ENCODE data around the gene SMG5. TPM values are rescaled to one million over a fixed set of nuclear protein-coding genes. Genes with fewer than 3 reads are reported as not detected.

Gene SMG5
- total and polyA plus RNA-seq, 2 donors = 28.2 to 32.3 TPM

GRCh38 chr1:156244712-156245111 is 37.9 kb downstream of the SMG5 start:
- WGBS = 97% methylated on average over 17 of the region's 17 CpGs
- H3K4me3 ChIP-seq (ENCODE audit: low read length in 2 of 2) = no peak overlapping the region

DNA sequence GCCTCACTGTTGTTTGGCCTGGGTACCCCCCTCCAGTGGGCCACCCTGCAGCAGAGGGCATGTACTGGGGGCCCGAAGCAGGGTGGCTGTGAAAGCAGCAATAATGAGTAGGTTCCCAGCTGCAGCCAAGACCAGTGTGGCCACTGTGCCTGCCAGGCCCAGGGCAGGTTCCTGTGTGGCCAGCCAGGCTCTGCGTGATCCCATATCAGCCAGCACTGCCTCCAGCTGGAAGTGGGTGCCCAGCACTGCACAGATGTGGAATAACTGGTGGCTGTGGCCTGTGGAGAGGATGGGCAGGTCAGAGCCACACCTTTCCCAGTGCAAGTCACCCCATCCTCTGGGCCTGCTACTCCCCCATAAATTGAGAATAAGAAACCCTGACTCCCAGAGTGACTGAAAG is 38.5 kb downstream of the SMG5 start:
- 98% methylated on average over 2 of the region's 2 CpGs for WGBS
- Histone ChIP-seq H3K27me3 (ENCODE audit: control insufficient read depth in 2 of 2, insufficient read depth in 1 of 2, low read length in 1 of 2) (peaks cover 5 to 25% of the 10 kb centered on the region in 2 donors), H3K4me1 (ENCODE audit: control insufficient read depth in 2 of 2, insufficient read depth in 2 of 2, low read length in 2 of 2) (peaks cover 6 to 16% of the 10 kb centered on the region in 2 donors), H3K4me3 (ENCODE audit: low read length in 2 of 2) (no peak overlapping the region), H3K9me3 (ENCODE audit: control insufficient read depth in 2 of 2, insufficient read depth in 1 of 2, low read length in 1 of 2) (no peaks in the 10 kb centered on the region), H3K36me3 (ENCODE audit: control insufficient read depth in 2 of 2, insufficient read depth in 2 of 2, low read length in 1 of 2) (peaks cover 11 to 25% of the 10 kb centered on the region in 2 donors), H3K27ac (ENCODE audit: low read depth in 1 of 2, low read length in 1 of 2) (no peak overlapping the region)
- DNase-seq (ENCODE audit: low read depth in 6 of 9, low spot score in 9 of 9) = no peak

More at GRCh38 chr1:156244712-156245111, 37.9 kb downstream of the SMG5 start:
- Histone ChIP-seq H3K4me1 (ENCODE audit: control insufficient read depth in 2 of 2, insufficient read depth in 2 of 2, low read length in 2 of 2) (peaks cover 6 to 16% of the 10 kb centered on the region in 2 donors), H3K9me3 (ENCODE audit: control insufficient read depth in 2 of 2, insufficient read depth in 1 of 2, low read length in 1 of 2) (no peaks in the 10 kb centered on the region), H3K27ac (ENCODE audit: low read depth in 1 of 2, low read length in 1 of 2) (no peak overlapping the region), H3K36me3 (ENCODE audit: control insufficient read depth in 2 of 2, insufficient read depth in 2 of 2, low read length in 1 of 2) (peaks cover 12 to 25% of the 10 kb centered on the region in 2 donors), H3K27me3 (ENCODE audit: control insufficient read depth in 2 of 2, insufficient read depth in 1 of 2, low read length in 1 of 2) (peaks cover 5 to 25% of the 10 kb centered on the region in 2 donors)
- no peak for DNase-seq (ENCODE audit: low read depth in 6 of 9, low spot score in 9 of 9)

DNA sequence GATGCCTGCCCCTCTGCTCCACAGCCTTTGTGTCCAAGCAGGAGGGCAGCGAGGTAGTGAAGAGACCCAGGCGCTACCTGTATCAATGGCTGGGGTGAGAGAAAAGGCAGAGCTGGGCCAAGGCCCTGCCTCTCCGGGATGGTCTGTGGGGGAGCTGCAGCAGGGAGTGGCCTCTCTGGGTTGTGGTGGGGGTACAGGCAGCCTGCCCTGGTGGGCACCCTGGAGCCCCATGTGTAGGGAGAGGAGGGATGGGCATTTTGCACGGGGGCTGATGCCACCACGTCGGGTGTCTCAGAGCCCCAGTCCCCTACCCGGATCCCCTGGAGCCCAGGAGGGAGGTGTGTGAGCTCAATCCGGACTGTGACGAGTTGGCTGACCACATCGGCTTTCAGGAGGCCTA is 39.9 kb downstream of the SMG5 start:
- H3K4me1 ChIP-seq (ENCODE audit: control insufficient read depth in 2 of 2, insufficient read depth in 2 of 2, low read length in 2 of 2) = peaks cover 6 to 16% of the 10 kb centered on the region in 2 donors
- no peak for DNase-seq (ENCODE audit: low read depth in 6 of 9, low spot score in 9 of 9)
- no peaks in the 10 kb centered on the region for H3K9me3 ChIP-seq (ENCODE audit: control insufficient read depth in 2 of 2, insufficient read depth in 1 of 2, low read length in 1 of 2)
- H3K27ac ChIP-seq (ENCODE audit: low read depth in 1 of 2, low read length in 1 of 2) = no peak overlapping the region
- 91% methylated on average over 10 of the region's 10 CpGs for WGBS
- peaks cover 5 to 25% of the 10 kb centered on the region in 2 donors for H3K27me3 ChIP-seq (ENCODE audit: control insufficient read depth in 2 of 2, insufficient read depth in 1 of 2, low read length in 1 of 2)
- H3K4me3 ChIP-seq (ENCODE audit: low read length in 2 of 2) = no peak overlapping the region
- H3K36me3 ChIP-seq (ENCODE audit: control insufficient read depth in 2 of 2, insufficient read depth in 2 of 2, low read length in 1 of 2) = peaks cover 21 to 28% of the 10 kb centered on the region in 2 donors

- Histone ChIP-seq H3K36me3 (ENCODE audit: control insufficient read depth in 2 of 2, insufficient read depth in 2 of 2, low read length in 1 of 2) (peaks cover 22 to 28% of the 10 kb centered on the region in 2 donors), H3K27me3 (ENCODE audit: control insufficient read depth in 2 of 2, insufficient read depth in 1 of 2, low read length in 1 of 2) (peaks cover 5 to 25% of the 10 kb centered on the region in 2 donors), H3K27ac (ENCODE audit: low read depth in 1 of 2, low read length in 1 of 2) (no peak within 1 kb of the TSS), H3K4me1 (ENCODE audit: control insufficient read depth in 2 of 2, insufficient read depth in 2 of 2, low read length in 2 of 2) (peaks cover 6 to 16% of the 10 kb centered on the region in 2 donors), H3K9me3 (ENCODE audit: control insufficient read depth in 2 of 2, insufficient read depth in 1 of 2, low read length in 1 of 2) (no peaks in the 10 kb centered on the region), H3K4me3 (ENCODE audit: low read length in 2 of 2) (no peak within 1 kb of the TSS)
- WGBS = 91% methylated on average over 14 of the region's 14 CpGs
- DNase-seq (ENCODE audit: low read depth in 6 of 9, low spot score in 9 of 9) = no peak
Measured at GRCh38 chr1:156241926-156242325, 40.7 kb downstream of the SMG5 start, which contains the start of gene BGLAP. BGLAP (plus strand) TSS chr1:156242184; CDS start chr1:156242232, 48 bp downstream.

- Histone ChIP-seq H3K36me3 (ENCODE audit: control insufficient read depth in 2 of 2, insufficient read depth in 2 of 2, low read length in 1 of 2) (peaks cover 28 to 33% of the 10 kb centered on the region in 2 donors), H3K9me3 (ENCODE audit: control insufficient read depth in 2 of 2, insufficient read depth in 1 of 2, low read length in 1 of 2) (no peaks in the 10 kb centered on the region), H3K27ac (ENCODE audit: low read depth in 1 of 2, low read length in 1 of 2) (no peak overlapping the region), H3K27me3 (ENCODE audit: control insufficient read depth in 2 of 2, insufficient read depth in 1 of 2, low read length in 1 of 2) (peaks cover 5 to 20% of the 10 kb centered on the region in 2 donors), H3K4me3 (ENCODE audit: low read length in 2 of 2) (no peak overlapping the region), H3K4me1 (ENCODE audit: control insufficient read depth in 2 of 2, insufficient read depth in 2 of 2, low read length in 2 of 2) (peaks cover 6 to 14% of the 10 kb centered on the region in 2 donors)
- DNase-seq (ENCODE audit: low read depth in 6 of 9, low spot score in 9 of 9) = no peak
- WGBS = 84% methylated on average over 15 of the region's 15 CpGs
Measured at GRCh38 chr1:156241311-156241811, 41.3 kb downstream of the SMG5 start.

DNA sequence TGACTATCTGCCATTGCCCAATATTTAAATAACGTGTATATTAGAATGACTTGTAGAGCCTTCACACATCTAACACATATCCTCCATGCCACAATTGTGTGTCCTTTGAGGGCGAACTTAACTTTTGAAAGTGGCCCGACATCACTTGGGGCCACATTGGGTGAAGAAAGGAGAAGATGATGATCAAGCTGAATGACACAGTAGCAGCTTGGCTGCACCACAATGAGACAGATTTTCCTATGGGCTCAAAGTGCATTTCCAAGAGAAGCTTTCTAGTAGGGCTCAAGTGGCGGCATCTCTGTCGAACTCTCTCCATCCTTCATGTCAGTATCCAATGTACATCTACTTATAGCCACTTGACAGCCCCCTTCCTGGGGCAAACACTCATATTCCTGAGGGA is 44.4 kb downstream of the SMG5 start:
- WGBS = 99% methylated on average over 5 of the region's 5 CpGs
- H3K36me3 ChIP-seq (ENCODE audit: control insufficient read depth in 2 of 2, insufficient read depth in 2 of 2, low read length in 1 of 2) = peaks cover 48 to 51% of the 10 kb centered on the region in 2 donors
- no peaks in the 10 kb centered on the region for H3K4me1 ChIP-seq (ENCODE audit: control insufficient read depth in 2 of 2, insufficient read depth in 2 of 2, low read length in 2 of 2)
- no peaks in the 10 kb centered on the region for H3K9me3 ChIP-seq (ENCODE audit: control insufficient read depth in 2 of 2, insufficient read depth in 1 of 2, low read length in 1 of 2)
- no peak for DNase-seq (ENCODE audit: low read depth in 6 of 9, low spot score in 9 of 9)
- no peak overlapping the region for H3K27ac ChIP-seq (ENCODE audit: low read depth in 1 of 2, low read length in 1 of 2)
- H3K27me3 ChIP-seq (ENCODE audit: control insufficient read depth in 2 of 2, insufficient read depth in 1 of 2, low read length in 1 of 2) = no peaks in the 10 kb centered on the region
- no peak overlapping the region for H3K4me3 ChIP-seq (ENCODE audit: low read length in 2 of 2)

DNA sequence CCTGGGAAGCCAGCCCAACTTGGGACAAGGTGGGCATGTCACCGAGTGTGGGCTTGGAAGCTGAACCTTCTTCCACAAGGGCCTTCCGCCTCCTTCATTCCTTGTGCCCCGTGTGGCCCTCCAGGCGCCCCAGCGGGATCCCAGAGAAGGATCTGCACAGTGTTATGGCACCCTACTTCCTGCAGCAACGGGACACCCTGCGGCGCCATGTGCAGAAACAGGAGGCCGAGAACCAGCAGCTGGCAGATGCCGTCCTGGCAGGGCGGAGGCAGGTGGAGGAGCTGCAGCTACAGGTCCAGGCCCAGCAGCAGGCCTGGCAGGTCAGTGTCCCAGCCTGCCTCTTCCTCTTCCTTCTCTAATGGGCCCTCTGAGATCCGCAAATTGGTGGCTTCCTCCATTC is 46.5 kb downstream of the SMG5 start:
- Histone ChIP-seq H3K4me1 (ENCODE audit: control insufficient read depth in 2 of 2, insufficient read depth in 2 of 2, low read length in 2 of 2) (no peaks in the 10 kb centered on the region), H3K36me3 (ENCODE audit: control insufficient read depth in 2 of 2, insufficient read depth in 2 of 2, low read length in 1 of 2) (peaks cover 44 to 52% of the 10 kb centered on the region in 2 donors), H3K4me3 (ENCODE audit: low read length in 2 of 2) (no peak overlapping the region), H3K9me3 (ENCODE audit: control insufficient read depth in 2 of 2, insufficient read depth in 1 of 2, low read length in 1 of 2) (no peaks in the 10 kb centered on the region), H3K27me3 (ENCODE audit: control insufficient read depth in 2 of 2, insufficient read depth in 1 of 2, low read length in 1 of 2) (no peaks in the 10 kb centered on the region), H3K27ac (ENCODE audit: low read depth in 1 of 2, low read length in 1 of 2) (no peak overlapping the region)
- WGBS = 97% methylated on average over 12 of the region's 12 CpGs
- DNase-seq (ENCODE audit: low read depth in 6 of 9, low spot score in 9 of 9) = no peak

DNA sequence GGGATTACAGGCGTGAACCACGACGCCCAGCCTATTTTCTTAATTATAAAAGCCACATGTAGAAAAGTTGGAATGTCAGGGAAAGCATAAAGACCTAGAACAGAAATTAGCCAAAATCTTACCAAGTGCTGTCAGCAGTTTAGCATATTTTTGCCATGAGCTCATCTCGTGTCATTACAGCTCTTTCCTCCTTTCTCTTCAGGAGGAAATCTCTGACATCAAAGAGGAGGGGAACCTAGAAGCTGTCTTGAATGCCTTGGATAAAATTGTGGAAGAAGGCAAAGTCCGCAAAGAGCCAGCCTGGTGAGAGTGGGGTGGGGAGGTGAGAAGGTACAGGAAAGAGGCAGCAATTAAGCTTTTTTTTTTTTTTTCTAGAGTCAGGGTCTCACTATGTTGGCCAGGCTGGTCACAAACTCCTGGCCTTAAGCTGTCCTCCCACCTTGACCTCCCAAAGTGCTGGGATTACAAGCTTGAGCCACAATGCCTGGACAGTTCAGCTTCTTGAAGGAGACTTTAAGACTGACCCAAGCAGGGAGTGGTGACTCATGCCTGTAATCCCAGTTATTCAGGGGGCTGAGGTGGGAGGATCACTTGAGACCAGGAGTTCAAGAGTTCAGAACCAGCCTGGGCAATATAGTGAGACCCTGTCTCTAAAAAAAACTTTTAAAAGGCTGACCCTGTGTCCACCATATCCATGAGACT is 49.0 kb downstream of the SMG5 start:
- no peaks in the 10 kb centered on the region for H3K27me3 ChIP-seq (ENCODE audit: control insufficient read depth in 2 of 2, insufficient read depth in 1 of 2, low read length in 1 of 2)
- no peak overlapping the region for H3K4me3 ChIP-seq (ENCODE audit: low read length in 2 of 2)
- H3K4me1 ChIP-seq (ENCODE audit: control insufficient read depth in 2 of 2, insufficient read depth in 2 of 2, low read length in 2 of 2) = no peaks in the 10 kb centered on the region
- H3K27ac ChIP-seq (ENCODE audit: low read depth in 1 of 2, low read length in 1 of 2) = no peak overlapping the region
- DNase-seq (ENCODE audit: low read depth in 6 of 9, low spot score in 9 of 9) = no peak
- peaks cover 28 to 48% of the 10 kb centered on the region in 2 donors for H3K36me3 ChIP-seq (ENCODE audit: control insufficient read depth in 2 of 2, insufficient read depth in 2 of 2, low read length in 1 of 2)
- no peaks in the 10 kb centered on the region for H3K9me3 ChIP-seq (ENCODE audit: control insufficient read depth in 2 of 2, insufficient read depth in 1 of 2, low read length in 1 of 2)
- WGBS = 88% methylated on average over 5 of the region's 5 CpGs

DNA sequence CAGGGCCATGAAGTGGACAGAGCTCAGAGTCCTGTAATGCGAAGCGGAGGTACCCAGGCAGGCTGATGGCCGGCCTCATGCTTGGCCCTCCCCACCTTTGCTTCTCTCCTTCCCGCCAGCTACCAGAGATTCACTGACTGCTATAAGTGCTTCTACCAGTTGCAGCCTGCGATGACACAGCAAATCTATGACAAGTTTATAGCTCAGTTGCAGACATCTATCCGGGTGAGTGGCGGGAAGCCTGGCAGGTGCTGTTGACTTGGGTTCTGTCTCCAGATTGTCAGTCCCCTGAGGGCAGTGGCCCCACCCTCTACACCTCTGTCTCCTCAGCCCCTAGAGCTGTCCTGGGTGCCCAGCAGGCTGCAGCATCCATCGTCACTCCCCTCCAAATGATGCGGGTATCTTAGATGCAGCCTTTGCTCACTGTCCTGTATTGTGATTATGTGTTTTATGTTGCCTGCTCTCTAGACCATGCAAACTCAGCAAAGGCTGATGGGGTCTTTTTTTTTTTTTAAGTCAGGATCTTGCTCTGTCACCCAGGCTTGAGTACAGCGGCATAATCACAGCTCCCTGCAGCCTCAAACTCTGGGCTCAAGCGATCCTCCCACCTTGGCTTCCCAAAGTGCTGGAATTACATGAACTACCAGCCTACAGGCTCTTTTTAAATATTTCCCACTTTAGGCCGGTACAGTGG is 50.3 kb downstream of the SMG5 start:
- Histone ChIP-seq H3K27ac (ENCODE audit: low read depth in 1 of 2, low read length in 1 of 2) (no peak overlapping the region), H3K4me3 (ENCODE audit: low read length in 2 of 2) (no peak overlapping the region), H3K36me3 (ENCODE audit: control insufficient read depth in 2 of 2, insufficient read depth in 2 of 2, low read length in 1 of 2) (peaks cover 28 to 45% of the 10 kb centered on the region in 2 donors), H3K9me3 (ENCODE audit: control insufficient read depth in 2 of 2, insufficient read depth in 1 of 2, low read length in 1 of 2) (no peaks in the 10 kb centered on the region), H3K27me3 (ENCODE audit: control insufficient read depth in 2 of 2, insufficient read depth in 1 of 2, low read length in 1 of 2) (no peaks in the 10 kb centered on the region), H3K4me1 (ENCODE audit: control insufficient read depth in 2 of 2, insufficient read depth in 2 of 2, low read length in 2 of 2) (no peaks in the 10 kb centered on the region)
- 85% methylated on average over 12 of the region's 12 CpGs for WGBS
- DNase-seq (ENCODE audit: low read depth in 6 of 9, low spot score in 9 of 9) = no peak

All from thymus (tissue), 11 donors.